HG03095 (cell line): ENCODE data around the gene CKAP5.

Source experiments
- ATAC-seq: cut with Tn5 transposase; IDR thresholded peaks from one replicate; pipeline ENCODE4 v1.9.1; 2021; ENCODE audit warnings: moderate library complexity; ENCODE audit not compliant: unreplicated experiment

Gene CKAP5

GRCh38 chr11:46845740-46846509 lies at the start of gene CKAP5:
Gene CKAP5, minus strand, starts transcription at chr11:46846280. Its CDS starts 25,049 bp downstream, at chr11:46821231.
- ATAC-seq, result peak; percentile 92

GRCh38 chr11:46895821-46896220 lies 49.7 kb upstream of the CKAP5 start:
- ATAC-seq, result no peak

GRCh38 chr11:46894961-46895360 lies 48.9 kb upstream of the CKAP5 start:
- ATAC-seq, result no peak

- ATAC-seq, result no peak
Measured at GRCh38 chr11:46894506-46894905, 48.4 kb upstream of the CKAP5 start.

GRCh38 chr11:46892838-46893237 lies 46.8 kb upstream of the CKAP5 start:
- ATAC-seq, result no peak

- ATAC-seq, result no peak
Measured at GRCh38 chr11:46892109-46892508, 46.0 kb upstream of the CKAP5 start.

GRCh38 chr11:46890665-46891064 lies 44.6 kb upstream of the CKAP5 start:
- no peak for ATAC-seq

- ATAC-seq, result no peak
Measured at GRCh38 chr11:46889689-46890475, 43.8 kb upstream of the CKAP5 start.

GRCh38 chr11:46889251-46889650 lies 43.2 kb upstream of the CKAP5 start:
- ATAC-seq, result no peak

GRCh38 chr11:46888636-46889035 lies 42.6 kb upstream of the CKAP5 start:
- ATAC-seq, result no peak

- ATAC-seq, result no peak
Measured at GRCh38 chr11:46886211-46886610, 40.1 kb upstream of the CKAP5 start.

- ATAC-seq, result no peak
Measured at GRCh38 chr11:46879056-46879585, 33.0 kb upstream of the CKAP5 start.

- ATAC-seq, result no peak
Measured at GRCh38 chr11:46877580-46877979, 31.5 kb upstream of the CKAP5 start.

GRCh38 chr11:46876471-46876870 lies 30.4 kb upstream of the CKAP5 start:
- no peak for ATAC-seq

GRCh38 chr11:46874586-46874985 lies 28.5 kb upstream of the CKAP5 start:
- ATAC-seq, result no peak

GRCh38 chr11:46868912-46869311 lies 22.8 kb upstream of the CKAP5 start:
- no peak for ATAC-seq

GRCh38 chr11:46865340-46865739 lies 19.3 kb upstream of the CKAP5 start:
- no peak for ATAC-seq

- no peak for ATAC-seq
Measured at GRCh38 chr11:46860218-46860617, 14.1 kb upstream of the CKAP5 start.

GRCh38 chr11:46858920-46859546 lies 13.0 kb upstream of the CKAP5 start:
- no peak for ATAC-seq

- no peak for ATAC-seq
Measured at GRCh38 chr11:46857666-46858065, 11.6 kb upstream of the CKAP5 start.

- no peak for ATAC-seq
Measured at GRCh38 chr11:46856605-46857343, 10.7 kb upstream of the CKAP5 start.
